ENCODE data around the gene TMEM44.
A peak's percentile ranks its signal among the peaks of the same experiment; 100 is the strongest.
"Not testable (repeated sequence)": the region's sequence is repeated elsewhere in the genome, so short reads cannot be mapped to it uniquely, and the experiment has no call there.

Gene TMEM44

GRCh38 chr3:194640829-194641228, 7.6 kb upstream of the TMEM44 start:
- DNase-seq, result peak; percentile 19 to 42

- DNase-seq, result no peak
Observed at GRCh38 chr3:194638991-194639605, 5.9 kb upstream of the TMEM44 start.

DNA sequence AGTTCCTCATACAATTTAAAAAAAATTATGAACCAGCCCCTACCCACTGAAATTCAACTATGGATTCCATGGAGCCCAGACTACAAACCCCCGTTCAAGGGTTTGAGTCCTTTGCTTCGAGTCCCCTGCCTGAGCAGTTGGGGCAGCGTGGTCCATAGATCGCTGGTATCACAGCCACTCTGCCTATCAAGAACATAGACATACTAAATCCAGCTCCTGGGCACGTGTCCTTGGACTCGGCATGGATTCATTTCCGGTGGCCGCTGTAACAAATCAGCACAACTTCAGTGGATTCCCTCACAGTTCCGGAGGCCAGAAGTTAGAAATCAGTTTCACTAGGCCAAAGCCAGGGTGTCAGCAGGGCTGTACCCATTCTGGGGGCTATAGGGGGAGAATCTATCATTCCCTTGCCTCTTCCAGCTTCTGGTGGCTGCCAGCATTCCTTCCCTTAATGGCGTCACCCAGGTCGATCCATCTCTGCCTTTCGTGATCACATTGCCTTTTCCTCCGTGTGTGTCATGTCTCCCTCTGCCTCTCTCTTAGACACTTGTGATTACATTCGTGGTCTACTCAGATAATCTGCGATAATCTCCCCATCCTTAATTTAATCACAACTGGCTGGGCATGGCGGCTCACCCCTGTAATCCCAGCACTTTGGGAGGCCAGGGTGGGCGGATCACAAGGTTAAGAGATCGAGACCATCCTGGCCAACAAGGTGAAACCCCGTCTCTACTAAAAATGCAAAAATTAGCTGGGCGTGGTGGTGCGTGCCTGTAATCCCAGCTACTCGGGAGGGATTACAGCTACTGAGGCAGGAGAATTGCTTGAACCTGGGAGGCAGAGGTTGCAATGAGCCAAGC, 4.6 kb upstream of the TMEM44 start:
- DNase-seq, result no peak

- DNase-seq, result no peak
Observed at GRCh38 chr3:194637066-194637465, 3.8 kb upstream of the TMEM44 start.

GRCh38 chr3:194632809-194633348, 340 bp downstream of the TMEM44 start:
- DNase-seq, result peak in 1 of 2 experiments; percentile 20

GRCh38 chr3:194632226-194632808, 902 bp downstream of the TMEM44 start:
- DNase-seq, result no peak

DNA sequence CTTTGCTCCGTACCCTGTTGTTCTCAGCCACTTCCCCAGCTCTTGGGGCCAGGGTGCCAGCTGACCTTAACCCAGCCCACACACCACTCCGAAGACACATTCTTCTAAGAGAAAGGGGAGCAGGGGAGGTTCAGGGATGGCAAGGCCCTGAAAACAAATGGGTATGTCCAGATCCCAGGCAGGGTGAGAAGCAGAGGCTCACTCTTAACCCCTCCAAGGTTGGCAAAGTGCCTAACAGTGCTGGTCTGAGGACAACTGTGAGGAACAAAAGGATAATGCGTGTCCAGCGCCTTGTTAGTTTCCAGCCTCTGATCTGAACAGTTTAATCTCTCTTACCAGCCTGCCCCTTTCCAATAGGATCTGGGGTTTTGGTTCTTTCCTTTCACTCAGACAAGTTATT, 1.5 kb downstream of the TMEM44 start:
- DNase-seq, result no peak

DNA sequence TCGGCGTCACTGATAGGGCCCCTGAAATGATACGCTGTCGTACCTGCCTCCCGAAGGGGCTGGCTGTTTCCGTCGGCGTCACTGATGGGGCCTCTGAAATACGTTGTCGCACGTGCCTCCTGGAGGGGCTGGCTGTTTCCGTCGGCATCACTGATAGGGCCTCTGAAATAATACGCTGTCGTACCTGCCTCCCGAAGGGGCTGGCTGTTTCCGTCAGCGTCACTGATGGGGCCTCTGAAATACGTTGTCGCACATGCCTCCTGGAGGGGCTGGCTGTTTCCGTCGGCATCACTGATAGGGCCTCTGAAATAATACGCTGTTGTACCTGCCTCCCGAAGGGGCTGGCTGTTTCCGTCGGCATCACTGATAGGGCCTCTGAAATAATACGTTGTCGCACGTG, 2.5 kb downstream of the TMEM44 start:
- not testable (repeated sequence) for DNase-seq

DNA sequence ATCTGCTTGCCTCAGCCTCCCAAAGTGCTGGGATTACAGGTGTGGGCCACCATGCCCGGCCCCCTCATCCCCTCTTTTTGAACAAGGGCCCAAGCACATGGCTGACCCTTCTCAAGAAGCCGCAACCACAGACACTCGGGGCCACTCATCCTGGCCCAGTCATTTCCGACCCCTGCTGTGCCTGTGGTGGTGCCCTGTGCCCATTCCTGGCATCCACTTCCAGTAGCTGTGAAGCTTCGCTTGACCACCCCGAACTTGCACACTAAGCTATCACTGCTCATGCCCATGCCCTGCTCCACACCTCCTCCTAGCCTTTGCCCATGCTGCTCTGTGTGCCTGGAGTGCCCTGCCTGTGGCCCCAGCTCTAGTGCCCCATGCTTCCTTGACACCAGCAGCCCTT, 8.3 kb downstream of the TMEM44 start:
- no peak for DNase-seq

- no peak for DNase-seq
Observed at GRCh38 chr3:194623449-194624290, 9.5 kb downstream of the TMEM44 start.

GRCh38 chr3:194622621-194623340, 10.4 kb downstream of the TMEM44 start:
- DNase-seq, result no peak

DNA sequence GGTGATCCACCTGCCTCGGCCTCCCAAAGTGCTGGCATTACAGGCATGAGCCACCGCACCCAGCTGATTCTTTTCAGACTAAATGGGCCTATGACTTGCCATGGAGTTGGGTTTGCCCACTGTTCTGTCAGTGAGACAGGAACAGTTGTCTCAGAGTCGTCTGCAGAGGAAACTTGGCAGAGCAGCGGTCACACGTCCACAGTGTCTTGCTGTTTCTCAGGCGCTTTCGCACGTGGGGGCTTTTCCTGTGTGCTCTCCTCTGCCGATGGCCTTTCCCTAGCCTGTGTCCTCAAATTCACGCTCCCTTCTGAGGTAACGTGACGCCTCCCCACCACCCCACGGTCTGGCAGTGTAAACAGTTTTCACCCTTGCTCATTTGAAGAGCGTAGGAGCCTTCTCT, 11.3 kb downstream of the TMEM44 start:
- no peak for DNase-seq

GRCh38 chr3:194620196-194620595, 13.0 kb downstream of the TMEM44 start:
- no peak for DNase-seq

DNA sequence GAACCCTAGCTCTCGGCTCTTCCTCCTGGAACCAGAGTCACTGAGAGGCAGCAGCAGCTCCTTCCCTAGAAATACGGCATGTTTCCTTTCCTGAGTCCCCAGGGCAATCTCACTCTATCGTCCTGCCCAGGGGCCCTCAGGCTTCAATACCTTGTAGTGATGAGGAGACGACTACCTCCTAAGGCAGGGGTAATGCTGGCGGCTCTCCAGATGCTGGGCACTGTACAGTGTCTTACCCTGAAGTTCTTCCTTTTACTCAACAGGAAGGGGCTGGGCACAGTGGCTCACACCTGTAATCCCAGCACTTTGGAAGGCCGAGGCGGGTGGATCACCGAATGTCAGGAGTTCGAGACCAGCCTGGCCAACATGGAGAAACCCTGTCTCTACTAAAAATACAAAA, 13.5 kb downstream of the TMEM44 start:
- no peak for DNase-seq

DNA sequence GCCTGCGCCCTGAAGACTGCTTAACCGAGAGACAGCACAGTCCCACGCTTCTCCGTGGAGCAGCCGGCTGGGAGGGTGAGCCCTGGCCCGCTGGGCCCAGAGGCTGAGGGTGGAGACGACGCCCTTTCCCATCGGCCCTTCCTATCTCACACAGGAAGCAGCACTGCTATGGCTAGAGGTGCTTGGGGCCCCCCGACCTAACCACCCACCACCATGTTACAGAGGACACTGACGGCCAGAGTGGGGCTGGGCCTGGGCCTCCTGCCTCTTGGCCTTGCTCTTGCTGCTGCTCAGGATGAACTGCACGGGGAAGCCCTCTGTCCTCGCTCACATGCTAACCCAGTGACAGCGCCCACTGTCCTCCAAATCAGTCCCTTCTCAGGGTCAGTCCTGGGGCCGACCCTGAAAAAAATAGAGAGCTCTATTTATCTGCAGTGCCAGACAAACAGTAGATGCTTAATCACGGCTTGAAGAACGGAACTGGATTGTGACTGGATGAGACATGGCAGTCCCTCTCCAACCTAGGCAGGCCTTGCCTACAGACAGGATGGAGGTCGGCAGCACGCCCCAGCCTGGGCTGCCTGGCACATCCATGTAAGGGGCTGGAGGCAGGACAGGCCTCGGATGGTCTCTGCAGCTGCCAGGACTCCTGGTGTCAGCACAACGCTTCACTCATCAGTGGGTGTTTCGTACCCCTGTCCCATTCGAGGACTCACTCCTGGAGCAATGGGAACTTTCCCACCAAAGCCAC, 14.2 kb downstream of the TMEM44 start:
- no peak for DNase-seq

GRCh38 chr3:194617827-194618226, 15.4 kb downstream of the TMEM44 start:
- DNase-seq, result peak in 1 of 2 experiments; percentile 7

DNA sequence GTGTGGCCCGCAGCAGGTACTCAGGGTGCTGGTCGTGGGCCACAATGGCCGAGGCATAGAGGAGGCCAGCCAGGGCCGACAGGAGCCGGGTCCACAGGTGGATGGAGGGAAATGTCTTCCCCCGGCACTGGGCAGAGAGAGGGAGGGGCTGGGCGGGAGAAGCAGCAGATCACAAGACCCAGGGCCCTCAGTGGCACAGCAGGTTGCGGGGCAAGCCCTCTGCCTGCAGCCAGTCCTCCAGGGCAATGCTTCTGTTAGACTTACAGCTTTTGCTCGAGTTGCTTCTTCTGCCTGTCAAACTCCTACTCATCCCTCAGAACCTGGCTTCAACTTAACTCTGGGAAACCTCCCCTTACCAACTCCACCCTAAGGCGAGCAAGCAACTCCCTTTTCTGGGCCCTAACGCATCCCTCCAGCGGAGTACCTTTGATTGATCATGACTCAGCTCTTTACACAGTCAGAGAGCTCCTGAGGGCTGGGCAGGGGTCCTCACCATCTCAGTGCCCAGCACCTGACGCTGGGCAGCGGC, 16.0 kb downstream of the TMEM44 start:
- DNase-seq, result no peak

- no peak for DNase-seq
Observed at GRCh38 chr3:194615226-194615625, 18.0 kb downstream of the TMEM44 start.

- DNase-seq, result no peak
Observed at GRCh38 chr3:194612221-194612620, 21.0 kb downstream of the TMEM44 start.

- no peak for DNase-seq
Observed at GRCh38 chr3:194610689-194611088, 22.5 kb downstream of the TMEM44 start.

DNA sequence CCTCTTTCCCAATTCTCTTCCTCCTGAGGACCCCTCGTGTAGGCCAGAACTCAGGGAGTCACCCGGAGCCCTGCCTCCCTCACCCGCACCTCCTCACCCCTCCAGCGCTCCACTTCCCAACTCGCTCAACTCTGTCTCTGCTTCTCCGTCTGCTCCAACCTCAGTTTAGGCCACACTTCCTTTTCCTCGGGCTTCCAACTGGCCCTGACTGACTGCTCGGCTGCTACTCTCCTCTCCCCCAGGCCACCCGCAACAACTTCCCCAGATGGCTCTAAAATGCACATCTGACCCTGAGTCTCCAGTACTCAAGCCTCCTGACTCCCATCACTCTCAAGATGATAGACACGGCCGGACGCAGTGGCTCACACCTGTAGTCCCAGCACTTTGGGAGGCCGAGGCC, 23.6 kb downstream of the TMEM44 start:
- no peak for DNase-seq

All from activated CD4-positive, alpha-beta T cell treated with anti-CD3 and anti-CD28 coated beads, Interleukin-2, amount 50 U/mL, for 48 hours (primary cell).